IPS DF 4.7 (cell line): ENCODE results near the gene NUP42.
"Not testable (repeated sequence)": the region's sequence is repeated elsewhere in the genome, so short reads cannot be mapped to it uniquely, and the experiment has no call there.

Experiments
- DNase-seq: peaks from one replicate; pipeline ENCODE4 v3.0.0-alpha.2; 2013; ENCODE audit warnings: low spot score; ENCODE audit errors: extremely low read depth

The NUP42 gene

GRCh38 chr7:23181684-23182553 is at the start of gene NUP42:
NUP42 (plus strand) TSS chr7:23182048; CDS start chr7:23182086, 38 bp downstream.
- peak; percentile 98 for DNase-seq

DNA sequence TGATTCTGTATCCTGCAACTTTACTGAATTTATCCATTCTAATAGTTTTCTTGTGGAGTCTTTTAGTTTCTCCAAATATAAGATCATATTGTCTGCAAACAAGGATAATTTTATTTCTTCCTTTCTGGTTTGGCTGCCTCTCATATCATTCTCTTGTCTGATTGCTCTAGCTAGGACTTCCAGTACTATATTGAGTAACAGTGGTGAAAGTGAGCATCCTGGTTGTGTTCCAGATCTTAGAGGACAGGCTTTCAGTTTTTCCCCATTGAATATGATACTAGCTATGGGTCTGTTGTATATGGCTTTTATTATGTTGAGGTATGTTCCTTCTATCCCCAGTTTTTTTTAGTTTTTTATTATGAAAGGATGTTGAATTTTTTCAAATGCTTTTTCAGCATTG is 48.1 kb upstream of the NUP42 start:
- DNase-seq = no peak

GRCh38 chr7:23135755-23136154 is 46.1 kb upstream of the NUP42 start:
- DNase-seq = no peak

DNA sequence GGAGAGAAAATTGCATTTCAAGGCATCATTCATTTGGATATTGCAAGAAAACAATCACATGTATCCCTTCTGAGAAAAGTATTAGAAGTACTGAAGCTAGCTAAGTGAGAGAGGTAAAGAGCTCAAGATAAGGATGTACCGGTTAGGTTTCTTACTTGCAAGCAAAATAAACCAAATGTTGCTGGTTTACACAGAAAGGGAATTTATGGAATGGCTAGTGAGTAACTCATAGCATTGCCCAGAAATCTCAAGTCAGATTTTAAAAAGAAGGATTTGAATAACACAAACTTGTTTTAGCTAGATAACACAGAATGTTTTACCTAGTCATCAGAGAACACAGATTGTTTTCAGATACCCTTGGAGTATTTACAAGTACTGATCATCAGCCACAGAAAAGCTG is 45.6 kb upstream of the NUP42 start:
- DNase-seq = no peak

DNA sequence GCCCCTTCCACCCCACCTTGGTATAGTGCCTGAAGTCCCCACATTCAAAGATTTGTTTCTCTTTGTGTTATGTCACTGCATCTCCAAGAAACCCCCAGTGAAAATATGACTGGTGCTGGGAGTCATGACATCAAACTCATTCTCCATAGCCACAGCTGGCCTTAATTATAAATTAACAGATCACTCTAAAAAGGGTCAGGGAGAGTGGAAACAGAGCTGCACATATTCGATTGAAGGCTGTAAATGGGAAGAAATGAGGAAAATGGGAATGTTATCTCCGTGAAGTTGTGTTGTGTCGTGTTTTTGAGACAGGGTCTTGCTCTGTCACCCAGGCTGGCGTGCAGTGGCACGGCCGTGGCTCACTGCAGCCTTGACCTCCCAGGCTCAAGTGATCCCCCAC is 24.2 kb upstream of the NUP42 start:
- no peak for DNase-seq

- no peak for DNase-seq
Observed at GRCh38 chr7:23158546-23158945, 23.3 kb upstream of the NUP42 start.

GRCh38 chr7:23161482-23161881 is 20.4 kb upstream of the NUP42 start:
- DNase-seq = no peak

GRCh38 chr7:23164846-23165245 is 17.0 kb upstream of the NUP42 start:
- no peak for DNase-seq

DNA sequence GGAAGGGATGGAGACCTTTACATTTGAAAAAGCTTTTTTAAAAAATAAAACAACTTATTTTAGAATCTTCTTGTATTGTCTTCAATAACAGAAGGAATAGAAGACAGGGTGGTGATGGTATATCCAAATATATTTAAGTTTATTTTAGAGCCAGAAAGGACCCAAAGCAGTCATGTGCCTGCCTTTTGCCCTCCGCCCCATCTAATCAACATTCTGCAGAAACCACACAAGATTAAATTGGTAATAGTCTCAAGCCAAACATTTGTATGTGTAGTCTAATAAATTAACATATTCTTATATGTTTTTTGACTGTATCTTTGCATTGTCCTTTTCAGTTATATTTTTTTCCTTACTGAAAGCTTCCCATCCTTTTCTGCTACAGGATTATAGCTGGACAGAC is 16.5 kb upstream of the NUP42 start:
- no peak for DNase-seq

DNA sequence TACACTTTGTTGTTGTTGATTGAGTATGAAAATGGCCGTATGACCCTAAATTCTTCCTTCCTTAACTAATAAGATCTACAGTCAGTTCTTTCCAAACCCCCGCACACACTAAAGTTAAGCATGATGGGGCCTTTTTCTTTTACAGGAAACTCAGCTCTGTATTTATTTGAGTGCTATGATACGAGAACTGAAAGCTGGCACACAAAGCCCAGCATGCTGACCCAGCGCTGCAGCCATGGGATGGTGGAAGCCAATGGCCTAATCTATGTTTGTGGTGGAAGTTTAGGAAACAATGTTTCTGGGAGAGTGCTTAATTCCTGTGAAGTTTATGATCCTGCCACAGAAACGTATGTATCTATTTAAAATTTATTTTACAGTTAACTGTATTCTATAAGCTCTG is 14.2 kb upstream of the NUP42 start:
- no peak for DNase-seq

GRCh38 chr7:23168111-23168885 is 13.6 kb upstream of the NUP42 start:
- no peak for DNase-seq

DNA sequence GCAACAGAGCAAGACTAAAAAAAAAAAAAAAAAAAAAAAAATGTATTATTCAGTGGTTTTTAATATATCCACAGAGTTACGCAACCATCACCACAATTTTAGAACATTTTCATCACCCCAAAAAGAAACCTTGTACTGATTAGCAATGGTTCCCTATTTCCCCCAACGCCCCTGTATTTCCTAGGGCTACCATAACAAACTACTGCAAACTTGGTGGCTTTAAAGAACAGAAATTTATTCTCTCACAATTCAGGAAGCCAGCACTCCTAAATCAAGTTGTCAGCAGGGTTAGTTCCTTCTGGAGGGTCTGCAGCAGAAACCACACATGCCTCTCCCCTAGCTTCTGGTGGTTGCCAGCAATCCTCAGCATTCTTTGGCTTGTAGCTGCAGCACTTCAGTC is 5.9 kb upstream of the NUP42 start:
- DNase-seq = no peak

GRCh38 chr7:23183279-23184012 is 1.6 kb downstream of the NUP42 start:
- no peak for DNase-seq

DNA sequence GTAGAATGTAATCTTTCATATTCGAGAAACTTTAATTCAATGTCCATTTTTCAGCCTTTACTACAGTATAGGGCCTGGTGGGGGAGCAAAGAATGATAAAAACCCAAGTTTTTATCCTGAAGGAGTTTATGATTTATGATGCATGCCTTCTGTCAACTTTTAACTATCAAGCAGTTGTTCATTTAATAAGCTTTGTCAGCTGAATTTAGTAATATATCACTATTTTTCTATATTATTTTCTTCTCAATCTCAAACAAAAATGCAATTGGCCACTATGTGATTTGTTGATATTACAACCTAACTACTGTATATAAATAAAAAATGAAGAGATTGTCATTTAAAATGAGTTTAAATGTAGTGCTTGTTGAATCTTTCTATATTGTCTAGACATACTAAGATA is 2.4 kb downstream of the NUP42 start:
- no peak for DNase-seq

DNA sequence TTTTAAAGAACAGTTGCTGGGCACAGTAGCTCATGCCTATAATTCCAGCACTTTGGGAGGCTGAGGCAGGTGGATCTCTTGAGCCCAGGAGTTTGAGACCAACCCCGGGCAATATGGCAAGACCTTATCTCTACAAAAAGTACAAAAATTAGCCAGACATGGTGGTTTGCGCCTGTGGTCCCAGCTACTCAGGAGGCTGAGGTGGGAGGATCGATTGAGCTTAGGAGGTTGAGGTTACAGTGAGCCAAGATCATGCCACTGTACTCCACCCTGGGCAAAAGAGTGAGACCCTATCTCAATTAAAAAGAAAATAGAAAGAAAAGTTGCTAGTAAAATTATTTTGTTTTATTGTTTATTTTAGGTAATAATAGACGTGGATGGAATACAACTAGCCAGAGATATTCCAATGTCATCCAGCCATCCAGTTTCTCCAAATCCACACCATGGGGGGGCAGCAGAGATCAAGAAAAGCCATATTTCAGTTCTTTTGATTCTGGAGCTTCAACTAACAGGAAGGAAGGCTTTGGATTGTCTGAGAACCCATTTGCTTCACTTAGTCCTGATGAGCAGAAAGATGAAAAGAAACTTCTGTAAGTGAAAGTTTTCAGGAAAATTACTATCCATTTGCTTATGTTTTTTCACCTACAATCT is 3.0 kb downstream of the NUP42 start:
- no peak for DNase-seq

DNA sequence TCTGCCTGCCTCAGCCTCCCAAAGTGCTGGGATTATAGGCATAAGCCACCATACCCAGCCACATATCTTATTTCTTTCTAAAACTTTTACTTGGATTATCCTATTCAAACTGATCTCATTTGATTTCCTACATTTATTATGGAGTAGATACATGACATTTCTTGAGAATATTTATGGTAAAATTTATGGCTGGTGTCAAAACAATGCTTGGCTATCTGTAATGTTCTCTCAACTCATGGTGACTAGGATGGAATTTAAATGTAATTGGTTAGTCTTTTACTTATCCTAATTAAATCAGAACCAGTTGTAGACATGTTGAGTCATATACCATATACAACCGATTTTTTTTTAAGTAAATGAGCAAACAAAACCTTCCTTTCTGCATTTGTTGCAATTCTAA is 4.1 kb downstream of the NUP42 start:
- DNase-seq = no peak

GRCh38 chr7:23191022-23191421 is 9.2 kb downstream of the NUP42 start:
- no peak for DNase-seq

DNA sequence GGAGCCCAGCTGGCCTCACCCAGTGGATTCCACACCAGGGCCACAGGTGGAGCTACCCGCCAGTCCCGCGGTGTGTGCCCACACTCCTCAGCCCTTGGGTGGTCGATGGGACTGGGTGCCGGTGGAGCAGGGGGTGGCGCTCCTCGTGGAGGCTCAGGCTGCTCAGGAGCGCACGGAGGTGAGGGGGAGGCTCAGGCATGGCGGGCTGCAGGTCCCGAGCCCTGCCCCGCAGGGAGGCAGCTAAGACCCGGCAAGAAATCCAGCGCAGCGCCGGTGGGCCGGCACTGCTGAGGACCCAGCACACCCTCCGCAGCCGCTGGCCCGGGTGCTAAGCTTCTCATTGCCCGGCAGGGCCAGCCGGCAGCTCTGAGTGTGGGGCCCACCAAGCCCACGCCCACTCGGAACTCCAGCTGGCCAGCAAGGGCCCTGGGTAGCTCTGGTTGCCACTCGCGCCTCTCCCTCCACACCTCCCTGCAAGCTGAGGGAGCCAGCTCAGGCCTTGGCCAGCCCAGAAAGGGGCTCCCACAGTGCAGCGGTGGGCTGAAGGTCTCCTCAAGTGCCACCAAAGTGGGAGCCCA is 11.9 kb downstream of the NUP42 start:
- DNase-seq = not testable (repeated sequence)

DNA sequence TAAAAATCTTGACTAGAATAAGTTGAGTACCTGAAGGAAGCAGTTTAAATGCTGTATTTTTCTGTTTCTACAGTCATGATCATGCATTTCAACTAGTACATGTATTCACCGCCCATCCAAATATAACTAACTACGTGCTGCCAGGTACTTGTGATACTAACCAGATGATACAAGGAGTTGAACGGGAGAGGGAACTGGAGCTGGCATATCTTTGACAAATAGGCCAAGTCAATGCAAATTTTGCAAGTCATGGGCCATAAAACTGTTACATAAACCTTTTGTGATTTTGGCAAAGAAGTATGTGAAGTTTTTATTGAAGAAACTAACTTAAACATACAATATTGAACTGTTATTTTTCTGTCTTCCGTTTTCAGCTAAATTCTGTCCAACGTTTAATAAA is 14.5 kb downstream of the NUP42 start:
- DNase-seq = no peak

DNA sequence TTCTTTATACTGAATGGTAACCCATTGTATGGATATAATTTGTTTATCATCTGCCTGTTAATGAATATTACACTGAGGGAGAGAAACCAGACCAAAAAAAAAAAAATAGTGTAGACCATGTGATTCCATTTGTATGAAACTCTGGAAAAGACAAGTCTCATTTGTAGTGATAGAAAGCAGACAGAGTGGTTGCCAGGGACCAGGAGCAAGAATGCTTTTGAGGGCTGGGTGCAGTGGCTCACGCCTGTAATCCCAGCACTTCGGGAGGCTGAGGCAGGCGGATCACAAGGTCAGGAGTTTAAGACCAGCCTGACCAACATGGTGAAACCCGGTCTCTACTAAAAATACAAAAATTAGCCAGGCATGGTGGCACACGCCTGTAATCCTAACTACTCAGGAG is 15.9 kb downstream of the NUP42 start:
- DNase-seq = not testable (repeated sequence)

DNA sequence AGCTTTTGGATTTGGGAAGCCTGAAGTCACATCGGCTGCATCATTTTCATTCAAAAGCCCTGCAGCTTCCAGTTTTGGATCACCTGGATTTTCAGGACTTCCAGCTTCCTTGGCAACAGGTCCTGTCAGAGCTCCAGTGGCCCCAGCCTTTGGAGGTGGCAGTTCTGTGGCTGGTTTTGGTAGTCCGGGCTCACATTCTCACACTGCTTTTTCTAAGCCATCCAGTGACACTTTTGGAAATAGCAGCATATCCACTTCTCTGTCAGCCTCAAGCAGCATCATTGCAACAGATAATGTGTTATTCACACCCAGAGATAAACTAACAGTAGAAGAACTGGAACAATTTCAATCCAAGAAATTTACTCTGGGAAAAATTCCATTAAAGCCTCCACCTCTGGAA is 18.5 kb downstream of the NUP42 start:
- no peak for DNase-seq
